ENCODE results near the gene AKR1C2. TPM values are rescaled to one million over a fixed set of nuclear protein-coding genes. Genes with fewer than 3 reads are reported as not detected.
"Not testable (repeated sequence)": the region's sequence is repeated elsewhere in the genome, so short reads cannot be mapped to it uniquely, and the experiment has no call there.

AKR1C2 gene
- total RNA-seq, 1 donor from 2014 or later, result 1,010 TPM

- DNase-seq (ENCODE audit: low spot score), result not testable (repeated sequence)
These were observed 21.8 kb upstream of the AKR1C2 start for GRCh38 chr10:5025461-5025881.

GRCh38 chr10:5023177-5023805, 19.6 kb upstream of the AKR1C2 start:
- ATAC-seq, result no peak

More at GRCh38 chr10:5025461-5025881, 21.8 kb upstream of the AKR1C2 start:
- peak; percentile 79 for ATAC-seq

GRCh38 chr10:5021624-5022290, 18.1 kb upstream of the AKR1C2 start:
- ATAC-seq; DNase-seq (ENCODE audit: low spot score): not testable (repeated sequence)

More at GRCh38 chr10:5023177-5023805, 19.6 kb upstream of the AKR1C2 start:
- no peak for DNase-seq (ENCODE audit: low spot score)

- ATAC-seq (peak; percentile 73), DNase-seq (ENCODE audit: low spot score) (peak; percentile 78)
These were observed 16.3 kb upstream of the AKR1C2 start for GRCh38 chr10:5019770-5020612.

GRCh38 chr10:5018671-5019277, 15.1 kb upstream of the AKR1C2 start:
- ATAC-seq, result peak; percentile 83
- DNase-seq (ENCODE audit: low spot score), result not testable (repeated sequence)

- no peak for ATAC-seq
These were observed 14.5 kb upstream of the AKR1C2 start for GRCh38 chr10:5018134-5018533.

GRCh38 chr10:5014936-5015335, 11.3 kb upstream of the AKR1C2 start:
- ATAC-seq (peak; percentile 80), DNase-seq (ENCODE audit: low spot score) (no peak)

More at GRCh38 chr10:5018134-5018533, 14.5 kb upstream of the AKR1C2 start:
- DNase-seq (ENCODE audit: low spot score), result no peak

- not testable (repeated sequence) for ATAC-seq; DNase-seq (ENCODE audit: low spot score)
These were observed 10.7 kb upstream of the AKR1C2 start for GRCh38 chr10:5014200-5014910.

GRCh38 chr10:5013385-5013784, 9.7 kb upstream of the AKR1C2 start:
- no peak for ATAC-seq
- no peak for DNase-seq (ENCODE audit: low spot score)

- DNase-seq (ENCODE audit: low spot score) (no peak), ATAC-seq (no peak)
These were observed 8.9 kb upstream of the AKR1C2 start for GRCh38 chr10:5012595-5012994.

GRCh38 chr10:5011392-5011791, 7.7 kb upstream of the AKR1C2 start:
- ATAC-seq; DNase-seq (ENCODE audit: low spot score): not testable (repeated sequence)

- DNase-seq (ENCODE audit: low spot score); ATAC-seq: not testable (repeated sequence)
These were observed 6.4 kb upstream of the AKR1C2 start for GRCh38 chr10:5010043-5010442.

- ATAC-seq (peak; percentile 82), DNase-seq (ENCODE audit: low spot score) (peak; percentile 80)
These were observed 5.3 kb upstream of the AKR1C2 start for GRCh38 chr10:5008857-5009548.

GRCh38 chr10:5004501-5004900, 844 bp upstream of the AKR1C2 start:
- not testable (repeated sequence) for ATAC-seq; DNase-seq (ENCODE audit: low spot score)

- ATAC-seq; DNase-seq (ENCODE audit: low spot score): not testable (repeated sequence)
These were observed 351 bp upstream of the AKR1C2 start for GRCh38 chr10:5004030-5004385.

- peak; percentile 1 for ATAC-seq
These were observed 1.5 kb downstream of the AKR1C2 start for GRCh38 chr10:5002013-5002727.

GRCh38 chr10:4998671-4999070, 5.0 kb downstream of the AKR1C2 start:
- ATAC-seq (peak; percentile 0), DNase-seq (ENCODE audit: low spot score) (no peak)

More at GRCh38 chr10:5002013-5002727, 1.5 kb downstream of the AKR1C2 start:
- no peak for DNase-seq (ENCODE audit: low spot score)

- ATAC-seq, result peak; percentile 22
- not testable (repeated sequence) for DNase-seq (ENCODE audit: low spot score)
These were observed 9.4 kb downstream of the AKR1C2 start for GRCh38 chr10:4994260-4994659.

GRCh38 chr10:4992564-4992963, 11.1 kb downstream of the AKR1C2 start:
- ATAC-seq; DNase-seq (ENCODE audit: low spot score): not testable (repeated sequence)

Data from left lobe of liver (tissue), 2 donors.